ENCODE data around the gene SLC47A1. TPM values are rescaled to one million over a fixed set of nuclear protein-coding genes. Genes with fewer than 3 reads are reported as not detected.

SLC47A1 gene
- total RNA-seq, 3 donors from 2014 or later (not counting 1 experiment from before 2014, with no cell fraction given), result 0.29 to 1.3 (median 0.45) TPM

- no peaks in the 10 kb centered on the region for H3K27me3 ChIP-seq (ENCODE audit: control insufficient read depth, insufficient read depth, low read length)
- Mint-ChIP-seq H3K27ac (no peak overlapping the region), H3K9me3 (no peaks in the 10 kb centered on the region), H3K27me3 (ENCODE audit: low read depth in 2 of 2) (peaks cover 0 to 2% of the 10 kb centered on the region in 2 donors), H3K4me3 (no peak overlapping the region), H3K36me3 (no peaks in the 10 kb centered on the region), H3K4me1 (no peaks in the 10 kb centered on the region)
- no peaks in the 10 kb centered on the region for H3K4me1 ChIP-seq (ENCODE audit: control insufficient read depth, insufficient read depth, low read length)
- H3K4me3 ChIP-seq (ENCODE audit: low read length), result no peak overlapping the region
- H3K27ac ChIP-seq (ENCODE audit: low read length), result no peak overlapping the region
- DNase-seq (no peak), ATAC-seq (no peak)
- intact Hi-C loops (cut with micrococcal nuclease), result no loop called here
- no peaks in the 10 kb centered on the region for H3K36me3 ChIP-seq (ENCODE audit: control insufficient read depth, insufficient read depth, low read length)
- 82% methylated on average over 9 of the region's 9 CpGs for WGBS (ENCODE audit: insufficient coverage)
- H3K9me3 ChIP-seq (ENCODE audit: control insufficient read depth, insufficient read depth, low read length), result no peaks in the 10 kb centered on the region
- TF ChIP-seq, protein P1, sequence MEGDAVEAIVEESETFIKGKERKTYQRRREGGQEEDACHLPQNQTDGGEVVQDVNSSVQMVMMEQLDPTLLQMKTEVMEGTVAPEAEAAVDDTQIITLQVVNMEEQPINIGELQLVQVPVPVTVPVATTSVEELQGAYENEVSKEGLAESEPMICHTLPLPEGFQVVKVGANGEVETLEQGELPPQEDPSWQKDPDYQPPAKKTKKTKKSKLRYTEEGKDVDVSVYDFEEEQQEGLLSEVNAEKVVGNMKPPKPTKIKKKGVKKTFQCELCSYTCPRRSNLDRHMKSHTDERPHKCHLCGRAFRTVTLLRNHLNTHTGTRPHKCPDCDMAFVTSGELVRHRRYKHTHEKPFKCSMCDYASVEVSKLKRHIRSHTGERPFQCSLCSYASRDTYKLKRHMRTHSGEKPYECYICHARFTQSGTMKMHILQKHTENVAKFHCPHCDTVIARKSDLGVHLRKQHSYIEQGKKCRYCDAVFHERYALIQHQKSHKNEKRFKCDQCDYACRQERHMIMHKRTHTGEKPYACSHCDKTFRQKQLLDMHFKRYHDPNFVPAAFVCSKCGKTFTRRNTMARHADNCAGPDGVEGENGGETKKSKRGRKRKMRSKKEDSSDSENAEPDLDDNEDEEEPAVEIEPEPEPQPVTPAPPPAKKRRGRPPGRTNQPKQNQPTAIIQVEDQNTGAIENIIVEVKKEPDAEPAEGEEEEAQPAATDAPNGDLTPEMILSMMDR (IDR thresholded peaks at IDR 0.05), result no peak
Observed at GRCh38 chr17:19561697-19562318, 28.2 kb downstream of the SLC47A1 start.

DNA sequence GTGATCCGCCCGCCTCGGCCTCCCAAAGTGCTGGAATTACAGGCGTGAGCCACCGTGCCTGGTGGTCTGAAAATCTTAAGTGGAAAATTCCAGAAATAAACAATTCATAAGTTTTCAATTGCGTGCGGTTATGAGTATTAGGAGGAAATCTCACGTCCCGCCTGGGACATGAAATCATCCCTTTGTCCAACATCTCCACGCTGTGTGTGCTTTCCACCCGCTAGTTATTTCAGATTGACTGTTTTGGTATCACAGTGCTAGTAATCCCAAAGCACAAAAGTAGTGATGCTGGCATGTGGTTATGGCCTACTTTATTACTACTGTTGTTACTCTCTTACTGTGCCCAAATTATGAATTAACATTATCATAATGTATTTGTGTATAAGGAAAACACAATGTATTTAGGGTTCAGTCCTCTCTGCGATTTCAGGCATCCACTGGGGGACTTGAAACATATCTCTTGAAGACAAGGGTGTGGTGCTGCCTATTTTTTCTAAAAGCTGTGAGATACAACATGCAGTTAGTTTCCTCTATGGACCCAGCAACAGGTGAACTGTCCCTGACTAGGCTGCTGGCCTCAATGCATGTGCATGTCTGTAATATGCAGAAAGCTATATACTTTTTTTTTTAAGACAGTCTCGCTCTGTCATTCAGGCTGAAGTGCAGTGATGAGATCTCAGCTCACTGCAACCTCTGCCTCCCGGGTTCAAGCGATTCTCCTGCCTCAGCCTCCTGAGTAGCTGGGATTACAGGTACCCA is 32.3 kb downstream of the SLC47A1 start:
- Mint-ChIP-seq H3K27ac (no peak overlapping the region), H3K4me3 (no peak overlapping the region), H3K27me3 (ENCODE audit: low read depth in 2 of 2) (peaks cover 0 to 3% of the 10 kb centered on the region in 2 donors), H3K9me3 (no peaks in the 10 kb centered on the region), H3K4me1 (no peaks in the 10 kb centered on the region), H3K36me3 (no peaks in the 10 kb centered on the region)
- H3K4me3 ChIP-seq (ENCODE audit: low read length), result no peak overlapping the region
- no peaks in the 10 kb centered on the region for H3K9me3 ChIP-seq (ENCODE audit: control insufficient read depth, insufficient read depth, low read length)
- no peaks in the 10 kb centered on the region for H3K27me3 ChIP-seq (ENCODE audit: control insufficient read depth, insufficient read depth, low read length)
- no peak for ATAC-seq
- peaks cover 4% of the 10 kb centered on the region for H3K4me1 ChIP-seq (ENCODE audit: control insufficient read depth, insufficient read depth, low read length)
- DNase-seq, result no peak
- no peak overlapping the region for H3K27ac ChIP-seq (ENCODE audit: low read length)
- WGBS (ENCODE audit: insufficient coverage), result 98% methylated on average over 10 of the region's 15 CpGs
- no peaks in the 10 kb centered on the region for H3K36me3 ChIP-seq (ENCODE audit: control insufficient read depth, insufficient read depth, low read length)
- TF ChIP-seq, protein P1 (IDR thresholded peaks at IDR 0.05), result no peak
- intact Hi-C loops (cut with micrococcal nuclease), result no loop called here

GRCh38 chr17:19567216-19568015 is 33.8 kb downstream of the SLC47A1 start:
- no peaks in the 10 kb centered on the region for H3K36me3 ChIP-seq (ENCODE audit: control insufficient read depth, insufficient read depth, low read length)
- H3K27ac Mint-ChIP-seq, result no peak overlapping the region
- ATAC-seq (no peak), DNase-seq (no peak)
- 86% methylated on average over 23 of the region's 23 CpGs for WGBS (ENCODE audit: insufficient coverage)
- intact Hi-C loops (cut with micrococcal nuclease), result no loop called here
- no peaks in the 10 kb centered on the region for H3K36me3 Mint-ChIP-seq
- H3K4me3 ChIP-seq (ENCODE audit: low read length), result no peak overlapping the region
- H3K4me1 ChIP-seq (ENCODE audit: control insufficient read depth, insufficient read depth, low read length), result peaks cover 4% of the 10 kb centered on the region
- H3K27ac ChIP-seq (ENCODE audit: low read length), result no peak overlapping the region
- no peaks in the 10 kb centered on the region for H3K4me1 Mint-ChIP-seq
- TF ChIP-seq, protein P1 (IDR thresholded peaks at IDR 0.05), result no peak
- no peaks in the 10 kb centered on the region for H3K27me3 ChIP-seq (ENCODE audit: control insufficient read depth, insufficient read depth, low read length)
- H3K9me3 ChIP-seq (ENCODE audit: control insufficient read depth, insufficient read depth, low read length), result no peaks in the 10 kb centered on the region
- peaks cover 0 to 3% of the 10 kb centered on the region in 2 donors for H3K27me3 Mint-ChIP-seq (ENCODE audit: low read depth in 2 of 2)
- no peak overlapping the region for H3K4me3 Mint-ChIP-seq
- no peaks in the 10 kb centered on the region for H3K9me3 Mint-ChIP-seq
